ENCODE data around the gene UCHL1. TPM values are rescaled to one million over a fixed set of nuclear protein-coding genes. Genes with fewer than 3 reads are reported as not detected.

Gene UCHL1
- total RNA-seq = 9.5 TPM
- long read RNA-seq, transcript UCHL1-209 (8 exons, 1,119 nt) = major isoform, 5 of 7 reads
- long read RNA-seq, partial matches to known transcripts = 1 of 7 reads
- long read RNA-seq, other reads (novel, unspliced or antisense) = 1 of 7 reads

- ATAC-seq (ENCODE audit: poor library complexity) (peak; percentile 69), DNase-seq (peak; percentile 53)
- intact Hi-C loops (cut with DNase I) = no loop called here
These were observed at the start of gene UCHL1 for GRCh38 chr4:41256740-41257256. Gene UCHL1 (plus strand): TSS chr4:41256928. CDS start chr4:41256977, 49 bp downstream.

- peak; percentile 71 for ATAC-seq (ENCODE audit: poor library complexity)
- DNase-seq = no peak
- intact Hi-C loops (cut with DNase I) = no loop called here
These were observed 49.4 kb upstream of the UCHL1 start for GRCh38 chr4:41207291-41207831.

- intact Hi-C loops (cut with DNase I) = no loop called here
- DNase-seq (no peak), ATAC-seq (ENCODE audit: poor library complexity) (no peak)
These were observed 47.5 kb upstream of the UCHL1 start for GRCh38 chr4:41209187-41209586.

GRCh38 chr4:41209901-41210300, 46.8 kb upstream of the UCHL1 start:
- intact Hi-C loops (cut with DNase I) = no loop called here
- DNase-seq = no peak
- ATAC-seq (ENCODE audit: poor library complexity) = no peak

- intact Hi-C loops (cut with DNase I) = loop anchor here (2.0 kb wide), 1 partner anchor 237 kb away; no protein-coding TSS in a partner anchor
- DNase-seq = no peak
- no peak for ATAC-seq (ENCODE audit: poor library complexity)
These were observed 44.6 kb upstream of the UCHL1 start for GRCh38 chr4:41211951-41212615.

GRCh38 chr4:41212616-41213203, 44.0 kb upstream of the UCHL1 start:
- intact Hi-C loops (cut with DNase I) = loop anchor here (2.0 kb wide), 1 partner anchor 238 kb away; no protein-coding TSS in a partner anchor
- DNase-seq (no peak), ATAC-seq (ENCODE audit: poor library complexity) (peak; percentile 30)

- ATAC-seq (ENCODE audit: poor library complexity) (peak; percentile 38), DNase-seq (peak; percentile 54)
- intact Hi-C loops (cut with DNase I) = loop anchor here (2.0 kb wide), 1 partner anchor 239 kb away; no protein-coding TSS in a partner anchor
These were observed 43.0 kb upstream of the UCHL1 start for GRCh38 chr4:41213625-41214135.

- peak; percentile 95 for ATAC-seq (ENCODE audit: poor library complexity)
- DNase-seq = peak; percentile 96
- intact Hi-C loops (cut with DNase I) = no loop called here
These were observed 42.4 kb upstream of the UCHL1 start, which contains the start of gene APBB2 for GRCh38 chr4:41214136-41214824. Gene APBB2 (minus strand): TSS chr4:41214542. CDS start chr4:41033254, 181,288 bp downstream.

GRCh38 chr4:41214825-41215146, 41.9 kb upstream of the UCHL1 start:
- ATAC-seq (ENCODE audit: poor library complexity) (no peak), DNase-seq (no peak)
- intact Hi-C loops (cut with DNase I) = loop anchor here (5.0 kb wide), 1 partner anchor 287 kb away; no protein-coding TSS in a partner anchor

GRCh38 chr4:41215155-41215554, 41.6 kb upstream of the UCHL1 start:
- intact Hi-C loops (cut with DNase I) = loop anchor here (5.0 kb wide), 1 partner anchor 288 kb away; no protein-coding TSS in a partner anchor
- ATAC-seq (ENCODE audit: poor library complexity) (no peak), DNase-seq (no peak)

- no peak for ATAC-seq (ENCODE audit: poor library complexity)
- intact Hi-C loops (cut with DNase I) = loop anchor here (5.0 kb wide), 1 partner anchor 289 kb away; no protein-coding TSS in a partner anchor
These were observed 40.8 kb upstream of the UCHL1 start for GRCh38 chr4:41215969-41216293.

GRCh38 chr4:41216294-41217019, 40.3 kb upstream of the UCHL1 start:
- DNase-seq = peak; percentile 79
- intact Hi-C loops (cut with DNase I) = loop anchor here (5.0 kb wide), 1 partner anchor 289 kb away; no protein-coding TSS in a partner anchor

More at GRCh38 chr4:41215969-41216293, 40.8 kb upstream of the UCHL1 start:
- no peak for DNase-seq

GRCh38 chr4:41217020-41217333, 39.8 kb upstream of the UCHL1 start:
- ATAC-seq (ENCODE audit: poor library complexity) (no peak), DNase-seq (no peak)

More at GRCh38 chr4:41216294-41217019, 40.3 kb upstream of the UCHL1 start:
- peak; percentile 54 for ATAC-seq (ENCODE audit: poor library complexity)

GRCh38 chr4:41217374-41217773, 39.4 kb upstream of the UCHL1 start:
- DNase-seq (no peak), ATAC-seq (ENCODE audit: poor library complexity) (no peak)
- intact Hi-C loops (cut with DNase I) = loop anchor here (5.0 kb wide), 1 partner anchor 290 kb away; no protein-coding TSS in a partner anchor

More at GRCh38 chr4:41217020-41217333, 39.8 kb upstream of the UCHL1 start:
- intact Hi-C loops (cut with DNase I) = loop anchor here (5.0 kb wide), 1 partner anchor 290 kb away; no protein-coding TSS in a partner anchor

GRCh38 chr4:41218703-41219102, 38.0 kb upstream of the UCHL1 start:
- ATAC-seq (ENCODE audit: poor library complexity) (no peak), DNase-seq (no peak)
- intact Hi-C loops (cut with DNase I) = loop anchor here (5.0 kb wide), 1 partner anchor 291 kb away; no protein-coding TSS in a partner anchor

GRCh38 chr4:41219421-41219950, 37.2 kb upstream of the UCHL1 start:
- DNase-seq = no peak
- no peak for ATAC-seq (ENCODE audit: poor library complexity)
- intact Hi-C loops (cut with DNase I) = loop anchor here (5.0 kb wide), 1 partner anchor 292 kb away; no protein-coding TSS in a partner anchor

GRCh38 chr4:41221850-41222645, 34.7 kb upstream of the UCHL1 start:
- no peak for DNase-seq
- no peak for ATAC-seq (ENCODE audit: poor library complexity)
- intact Hi-C loops (cut with DNase I) = no loop called here

Data from Right ventricle myocardium superior (tissue), 1 donor.